HCT116 (cell line): ENCODE results near the gene ADM2.

Experiments used
- CTCF ChIP-seq, 3 experiments: fragments of 200-600 bp in 1 of 3; sonication (generic) in 1 of 3; IDR thresholded peaks in 2 of 3; conservative IDR thresholded peaks in 1 of 3; 2 replicates each; pipeline ENCODE4 v1.5.1; 2012 to 2017; ENCODE audit warnings: low read depth in 2 of 3, low read length in 2 of 3, antibody characterized with exemption in 1 of 3, borderline replicate concordance in 1 of 3, control low read depth in 1 of 3, mild to moderate bottlenecking in 1 of 3, mixed read lengths in 1 of 3, mixed run types in 1 of 3, moderate library complexity in 1 of 3; ENCODE audit not compliant: insufficient read depth in 1 of 3
- EZH2 ChIP-seq: fragments of 200-600 bp; sonication (generic); IDR thresholded peaks from 2 replicates; pipeline ENCODE4 v1.6.1; 2017; ENCODE audit warnings: antibody characterized with exemption, mixed run types
- POLR2A ChIP-seq: IDR thresholded peaks from 2 replicates; pipeline ENCODE4 v1.7.0; 2011; ENCODE audit warnings: borderline replicate concordance; ENCODE audit not compliant: insufficient read depth, insufficient read length; ENCODE audit errors: extremely low read depth
- ZBTB33 ChIP-seq: IDR thresholded peaks from 2 replicates; pipeline ENCODE4 v1.6.1; 2011; ENCODE audit warnings: mild to moderate bottlenecking, low read length, moderate library complexity; ENCODE audit not compliant: insufficient replicate concordance; ENCODE audit errors: extremely low read depth

- TF ChIP-seq POLR2A (no peak), CTCF (IDR thresholded peaks at IDR 0.05 in 2 of 3, conservative IDR thresholded peaks at IDR 0.05 in 1 of 3; ENCODE audit: borderline replicate concordance in 1 of 3, insufficient read depth in 1 of 3, low read depth in 2 of 3, low read length in 2 of 3) (no peak), ZBTB33 (peak; percentile 21), EZH2 (no peak)
These were observed 49.2 kb downstream of the ADM2 start for GRCh38 chr22:50530580-50530876.
